GM18517 (cell line): ENCODE measurements around the gene NHSL2.
"Not testable (repeated sequence)": the region's sequence is repeated elsewhere in the genome, so short reads cannot be mapped to it uniquely, and the experiment has no call there.

Experiments used
- ATAC-seq: cut with Tn5 transposase; IDR thresholded peaks from one replicate; pipeline ENCODE4 v1.9.1; 2021; ENCODE audit warnings: mild to moderate bottlenecking, moderate library complexity; ENCODE audit not compliant: unreplicated experiment

NHSL2 gene

GRCh38 chrX:71910643-71910985 is at the start of gene NHSL2:
Gene NHSL2 (plus strand): TSS chrX:71910845.
- no peak for ATAC-seq

DNA sequence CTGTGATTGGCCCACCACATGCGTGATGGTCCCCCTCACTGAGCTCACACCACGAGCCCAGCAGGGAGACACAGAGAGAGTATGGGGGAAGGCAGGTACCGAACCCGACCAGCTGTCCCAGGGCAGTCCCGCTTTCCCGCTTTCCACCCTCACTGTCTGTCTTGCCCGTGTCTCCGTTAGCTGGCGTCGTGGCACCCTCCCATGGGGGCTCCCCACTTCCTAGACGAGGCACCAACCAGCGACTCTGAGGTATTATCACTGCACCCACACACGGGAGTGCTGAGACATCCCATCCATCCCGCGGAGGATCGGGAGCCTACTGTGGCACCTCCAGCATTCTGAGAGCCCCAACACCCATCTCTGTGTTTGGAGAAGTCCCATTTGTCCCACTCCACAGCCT is 43.0 kb upstream of the NHSL2 start:
- ATAC-seq, result no peak

- ATAC-seq, result not testable (repeated sequence)
These were observed 41.1 kb upstream of the NHSL2 start for GRCh38 chrX:71869566-71869965.

- no peak for ATAC-seq
These were observed 40.2 kb upstream of the NHSL2 start for GRCh38 chrX:71870208-71871098.

- no peak for ATAC-seq
These were observed 39.3 kb upstream of the NHSL2 start for GRCh38 chrX:71871367-71871766.

DNA sequence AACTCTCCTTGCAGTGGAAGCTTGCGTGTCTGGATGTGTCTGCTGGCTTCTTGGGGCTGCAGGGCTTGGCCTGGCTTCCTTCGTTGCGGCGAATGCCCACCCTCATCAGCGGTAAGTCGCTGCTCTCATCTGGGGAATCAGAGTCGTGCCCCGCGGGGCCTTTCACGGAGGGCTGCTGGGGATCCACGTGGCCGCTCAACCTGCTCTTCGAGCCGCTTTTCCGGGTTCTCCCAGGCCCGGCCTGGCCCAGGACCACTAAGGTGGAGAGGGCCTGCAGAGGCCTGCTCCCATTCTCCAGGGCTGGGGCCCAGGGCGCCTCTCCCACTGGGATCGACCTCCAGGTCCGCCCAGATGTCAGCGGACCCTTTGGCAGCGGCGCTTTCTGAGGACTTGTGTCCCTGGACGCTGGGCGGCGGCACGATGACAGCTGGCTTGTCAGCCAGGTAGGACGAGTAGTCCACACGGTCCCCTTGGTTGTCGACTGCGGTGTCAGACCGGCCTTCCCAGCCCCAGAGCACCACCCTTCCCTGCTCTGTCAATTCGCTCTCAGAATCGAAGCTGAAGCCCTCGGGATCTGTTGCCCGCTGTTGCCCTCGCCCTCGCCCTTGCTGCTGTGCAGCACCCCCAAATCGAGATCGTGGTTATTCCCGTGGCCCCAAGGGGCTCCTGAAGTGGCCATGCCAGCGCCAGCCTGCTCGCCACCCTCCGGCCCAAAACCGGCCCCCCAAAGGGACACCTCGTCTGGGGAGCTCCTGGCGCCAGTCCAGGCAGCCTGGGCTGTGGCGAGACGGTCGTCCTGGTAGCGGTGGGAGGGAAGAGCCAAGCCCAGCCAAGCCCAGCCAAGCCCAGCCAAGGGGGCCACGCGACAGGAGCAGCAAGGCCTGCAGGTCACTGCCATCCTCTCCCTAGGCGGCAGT is 37.8 kb upstream of the NHSL2 start:
- ATAC-seq, result no peak

- no peak for ATAC-seq
These were observed 37.2 kb upstream of the NHSL2 start for GRCh38 chrX:71873459-71873833.

DNA sequence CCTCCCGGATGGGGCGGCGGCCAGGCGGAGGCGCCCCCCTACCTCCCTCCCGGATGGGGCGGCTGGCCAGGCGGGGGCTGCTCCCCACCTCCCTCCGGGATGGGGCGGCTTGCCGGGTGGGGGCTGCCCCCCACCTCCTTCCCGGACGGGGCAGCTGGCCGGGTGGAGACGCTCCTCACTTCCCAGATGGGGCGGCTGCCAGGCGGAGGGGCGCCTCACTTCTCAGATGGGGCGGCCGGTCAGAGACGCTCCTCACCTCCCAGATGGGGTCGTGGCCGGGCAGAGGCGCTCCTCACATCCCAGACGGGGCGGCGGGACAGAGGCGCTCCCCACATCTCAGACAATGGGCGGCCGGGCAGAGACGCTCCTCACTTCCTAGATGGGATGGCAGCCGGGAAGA is 33.8 kb upstream of the NHSL2 start:
- ATAC-seq, result not testable (repeated sequence)

DNA sequence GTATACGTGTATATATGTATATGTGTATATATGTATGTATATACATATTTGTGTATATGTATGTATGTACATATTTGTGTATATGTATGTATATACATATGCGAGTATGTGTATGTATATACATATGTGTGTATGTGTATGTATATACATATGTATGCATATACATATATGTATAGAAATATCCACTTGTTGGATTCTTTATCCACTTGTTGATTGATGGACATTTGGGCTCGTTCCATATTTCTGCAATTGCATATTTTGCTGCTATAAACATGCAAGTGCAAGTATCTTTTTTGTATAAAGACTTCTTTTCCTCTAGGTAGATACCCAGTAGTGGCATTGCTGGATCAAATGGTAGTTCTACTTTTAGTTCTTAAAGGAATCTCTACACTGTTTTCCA is 25.5 kb upstream of the NHSL2 start:
- ATAC-seq, result no peak

GRCh38 chrX:71895607-71896006 is 15.0 kb upstream of the NHSL2 start:
- no peak for ATAC-seq

GRCh38 chrX:71906144-71906543 is 4.5 kb upstream of the NHSL2 start:
- no peak for ATAC-seq

DNA sequence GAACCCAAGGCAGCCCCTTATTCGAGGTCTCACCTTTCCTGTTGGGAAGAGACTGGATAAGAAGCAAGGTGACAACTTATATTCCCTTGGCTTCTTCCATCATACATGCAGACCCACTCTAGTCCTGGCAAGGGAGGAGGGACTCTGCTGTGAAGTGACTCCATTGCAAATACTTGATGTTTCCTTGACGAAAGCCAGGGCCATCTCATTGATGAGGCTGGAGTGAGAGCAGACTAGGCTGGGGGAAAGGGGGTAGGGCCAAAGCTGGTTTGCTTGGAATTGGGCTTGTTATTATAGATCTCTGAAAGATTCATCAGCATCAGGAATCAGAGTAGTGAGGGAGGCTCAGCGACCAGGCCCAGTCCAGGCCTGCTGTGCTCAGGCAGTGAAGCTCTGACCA is 2.3 kb upstream of the NHSL2 start:
- no peak for ATAC-seq

DNA sequence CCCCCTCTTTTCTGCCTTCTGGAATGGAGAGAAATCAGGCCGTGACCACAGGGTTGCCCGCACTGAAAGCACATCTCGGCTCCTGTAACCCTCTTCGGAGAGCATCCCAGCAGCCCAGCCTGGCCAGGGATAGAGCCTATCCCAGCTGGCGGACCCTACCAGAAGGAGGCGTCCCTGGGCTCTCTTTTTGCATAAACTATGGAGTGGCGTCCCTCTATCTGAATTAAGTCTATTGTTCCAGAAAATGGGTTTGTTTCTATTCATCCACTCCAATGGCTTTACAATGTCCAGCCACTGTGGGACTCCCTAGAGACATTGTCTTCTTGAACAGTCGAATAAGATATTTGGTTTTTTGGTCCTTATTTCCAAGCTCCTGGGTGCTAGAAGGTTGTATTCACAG is 689 bp upstream of the NHSL2 start:
- ATAC-seq, result no peak

DNA sequence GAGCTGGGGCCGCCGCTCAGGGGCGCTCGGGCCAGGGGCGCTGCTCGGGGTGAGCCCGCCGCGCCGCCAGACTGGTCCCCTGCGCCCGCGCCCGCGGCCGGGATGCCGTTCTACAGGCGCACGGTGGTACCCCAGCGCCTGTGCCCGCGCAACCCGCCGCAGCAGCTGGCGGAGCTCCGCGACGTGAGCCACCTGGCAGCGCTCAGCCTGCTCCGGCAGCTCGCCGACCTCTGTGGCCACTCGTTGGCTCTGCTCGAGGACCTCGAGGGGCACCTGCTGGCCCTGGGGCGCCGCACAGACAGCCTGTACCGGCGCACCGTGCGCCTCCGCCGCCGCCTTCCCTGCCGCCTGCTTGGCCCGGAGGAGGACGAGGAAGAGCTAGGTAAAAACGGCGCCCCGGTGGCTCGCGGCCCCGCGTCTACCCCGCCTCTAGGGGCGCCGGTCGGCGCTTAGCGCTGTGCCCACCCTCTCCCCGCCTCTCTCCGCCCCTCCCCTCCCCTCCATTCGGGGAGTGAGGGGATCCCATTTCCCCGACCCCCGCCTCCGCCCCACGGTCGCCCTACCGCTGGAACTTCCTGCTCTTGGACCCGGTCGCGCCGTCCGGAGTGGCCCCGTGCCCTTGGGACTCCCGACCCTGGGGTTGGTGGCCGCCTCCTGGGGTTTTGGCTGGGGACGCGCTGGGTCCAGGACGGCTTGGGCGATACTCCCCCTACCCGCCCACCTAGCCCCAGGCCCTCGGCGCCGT is 513 bp downstream of the NHSL2 start:
- ATAC-seq, result no peak

DNA sequence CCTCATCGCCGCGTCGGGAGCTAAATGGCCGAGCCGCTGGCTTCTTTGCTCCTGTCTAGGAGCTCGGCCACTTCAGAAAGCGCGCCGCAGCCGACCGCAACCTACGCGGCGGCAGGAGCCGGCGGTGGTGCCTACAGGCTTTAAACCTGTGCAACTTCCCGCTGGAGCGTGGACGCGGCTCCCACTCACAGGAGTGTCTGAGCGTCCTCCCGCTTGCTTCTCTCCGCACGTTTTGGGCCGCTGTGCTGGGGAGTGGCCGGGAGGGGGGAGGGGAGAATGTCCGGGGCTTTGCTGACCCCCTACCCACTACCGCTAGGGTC is 1.0 kb downstream of the NHSL2 start:
- no peak for ATAC-seq

GRCh38 chrX:71912156-71912555 is 1.5 kb downstream of the NHSL2 start:
- no peak for ATAC-seq

DNA sequence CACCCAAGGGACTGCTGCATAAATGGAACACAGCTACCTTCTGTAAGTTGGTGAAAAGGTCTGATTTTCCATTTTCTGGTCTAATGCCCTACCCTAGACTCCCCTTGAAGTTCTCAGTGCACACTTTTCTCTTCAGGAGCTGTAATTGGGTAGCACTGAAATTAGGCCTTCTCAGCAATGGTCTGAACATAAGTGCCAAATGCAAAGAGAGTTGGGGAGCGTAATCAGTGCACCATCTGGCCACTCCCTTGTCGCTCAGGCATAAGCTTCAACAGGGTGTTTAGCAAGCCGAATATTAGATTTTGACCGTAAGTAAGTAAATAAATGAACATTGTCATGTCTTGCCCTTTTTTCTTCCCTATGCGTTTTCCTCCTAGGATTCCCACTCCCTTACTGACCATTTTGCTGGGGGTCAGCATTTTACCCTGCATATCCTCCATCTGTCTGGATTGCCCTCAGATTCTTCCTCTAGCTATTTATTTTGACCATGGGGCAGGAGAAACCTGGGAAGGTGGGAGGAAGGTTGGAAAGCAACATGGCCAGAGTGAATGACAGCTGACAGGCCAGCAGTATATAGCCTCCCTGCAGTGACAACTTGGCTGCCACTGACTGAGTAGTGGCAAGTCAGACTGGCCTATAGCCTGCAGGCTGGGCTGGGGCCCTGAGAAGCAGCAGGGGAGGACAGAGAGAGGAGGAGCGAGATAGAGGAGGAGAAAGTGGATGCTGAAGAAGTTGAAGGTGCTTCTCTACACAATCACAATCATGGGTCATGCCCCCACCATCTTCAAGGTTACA is 2.7 kb downstream of the NHSL2 start:
- no peak for ATAC-seq

DNA sequence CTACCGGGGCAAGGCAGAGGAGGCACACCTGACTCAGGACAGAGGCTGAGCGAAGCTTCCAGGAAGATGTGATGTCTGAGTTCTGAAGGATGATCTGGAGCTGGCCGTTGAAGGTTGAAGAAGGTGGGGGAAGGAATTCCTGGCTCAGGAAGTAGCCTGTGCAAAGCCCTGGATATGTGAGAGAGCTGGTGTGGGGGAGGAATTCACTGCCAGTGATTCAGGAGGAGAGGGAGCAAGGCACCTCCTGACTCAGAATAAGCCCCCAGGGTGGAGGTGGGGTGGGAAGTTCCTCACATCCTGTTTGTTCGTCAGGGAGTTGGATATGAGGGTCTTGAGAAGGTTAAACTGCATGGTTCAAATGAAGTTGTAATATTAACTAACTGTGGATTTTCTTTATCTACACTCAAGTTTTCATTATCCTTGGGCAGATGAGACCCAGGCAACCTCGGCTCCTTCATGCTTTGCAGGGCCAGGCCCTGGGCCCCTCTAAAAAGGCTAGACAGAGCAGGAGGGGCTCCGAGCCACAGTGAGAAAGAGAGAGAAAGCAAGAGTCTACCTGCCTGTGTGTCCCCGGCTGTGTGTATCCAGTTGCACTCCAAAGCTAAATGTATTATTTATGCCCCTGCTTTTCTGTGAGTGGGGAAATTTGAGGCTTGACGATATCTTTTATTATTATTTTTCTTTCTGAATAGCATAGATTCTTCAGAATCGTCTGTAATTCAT is 7.1 kb downstream of the NHSL2 start:
- ATAC-seq, result no peak

DNA sequence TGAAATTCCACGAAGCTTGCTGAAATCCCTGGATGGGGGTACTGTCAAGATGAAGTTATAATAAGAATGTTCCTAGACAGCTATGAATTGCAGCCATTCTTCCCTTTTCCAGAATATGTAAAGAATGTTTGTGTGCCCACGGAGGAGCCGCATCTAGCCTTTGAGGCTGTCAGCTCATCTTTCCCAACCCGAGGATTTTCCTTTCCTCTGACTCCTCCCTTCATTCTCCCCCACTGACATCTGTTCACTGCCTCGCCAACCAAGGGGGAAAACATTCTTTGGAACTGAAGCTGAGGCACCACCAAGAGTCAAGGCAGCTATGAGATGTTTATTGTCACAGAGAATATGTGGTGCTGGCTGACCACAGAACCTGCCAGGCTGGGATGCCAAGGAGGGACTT is 8.8 kb downstream of the NHSL2 start:
- ATAC-seq, result no peak

DNA sequence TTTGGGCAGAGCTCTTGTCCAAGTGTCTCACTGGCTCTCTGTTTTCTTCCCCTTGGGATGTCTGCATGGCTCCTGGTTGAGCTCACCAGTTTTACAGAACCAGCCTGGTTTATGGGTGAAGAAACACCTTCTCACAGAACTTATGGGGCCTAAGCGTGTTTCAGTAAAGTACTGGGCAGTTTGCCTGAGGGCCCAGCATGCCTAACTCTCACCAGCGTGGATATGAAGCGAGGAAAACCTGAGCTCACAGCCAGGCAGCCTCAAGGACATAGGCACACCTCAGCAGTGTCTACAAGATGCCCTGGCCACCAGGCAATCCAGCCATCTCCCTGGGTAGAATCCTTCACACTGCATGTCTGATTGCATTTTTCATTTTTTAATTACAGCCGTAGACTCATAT is 9.2 kb downstream of the NHSL2 start:
- no peak for ATAC-seq
